Measurements from ENCODE around the gene PYY.
"Not testable (repeated sequence)": the region's sequence is repeated elsewhere in the genome, so short reads cannot be mapped to it uniquely, and the experiment has no call there.

The PYY gene

GRCh38 chr17:43928609-43929008, 25.1 kb downstream of the PYY start:
- DNase-seq (ENCODE audit: low read depth): no peak
- no peak overlapping the region for H3K4me3 ChIP-seq (ENCODE audit: control insufficient read depth, low read depth, low read length)
- TF ChIP-seq, protein P1, sequence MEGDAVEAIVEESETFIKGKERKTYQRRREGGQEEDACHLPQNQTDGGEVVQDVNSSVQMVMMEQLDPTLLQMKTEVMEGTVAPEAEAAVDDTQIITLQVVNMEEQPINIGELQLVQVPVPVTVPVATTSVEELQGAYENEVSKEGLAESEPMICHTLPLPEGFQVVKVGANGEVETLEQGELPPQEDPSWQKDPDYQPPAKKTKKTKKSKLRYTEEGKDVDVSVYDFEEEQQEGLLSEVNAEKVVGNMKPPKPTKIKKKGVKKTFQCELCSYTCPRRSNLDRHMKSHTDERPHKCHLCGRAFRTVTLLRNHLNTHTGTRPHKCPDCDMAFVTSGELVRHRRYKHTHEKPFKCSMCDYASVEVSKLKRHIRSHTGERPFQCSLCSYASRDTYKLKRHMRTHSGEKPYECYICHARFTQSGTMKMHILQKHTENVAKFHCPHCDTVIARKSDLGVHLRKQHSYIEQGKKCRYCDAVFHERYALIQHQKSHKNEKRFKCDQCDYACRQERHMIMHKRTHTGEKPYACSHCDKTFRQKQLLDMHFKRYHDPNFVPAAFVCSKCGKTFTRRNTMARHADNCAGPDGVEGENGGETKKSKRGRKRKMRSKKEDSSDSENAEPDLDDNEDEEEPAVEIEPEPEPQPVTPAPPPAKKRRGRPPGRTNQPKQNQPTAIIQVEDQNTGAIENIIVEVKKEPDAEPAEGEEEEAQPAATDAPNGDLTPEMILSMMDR (IDR thresholded peaks at IDR 0.05; ENCODE audit: control insufficient read depth, insufficient read depth, low read depth, low read length, missing control alignments): no peak

DNA sequence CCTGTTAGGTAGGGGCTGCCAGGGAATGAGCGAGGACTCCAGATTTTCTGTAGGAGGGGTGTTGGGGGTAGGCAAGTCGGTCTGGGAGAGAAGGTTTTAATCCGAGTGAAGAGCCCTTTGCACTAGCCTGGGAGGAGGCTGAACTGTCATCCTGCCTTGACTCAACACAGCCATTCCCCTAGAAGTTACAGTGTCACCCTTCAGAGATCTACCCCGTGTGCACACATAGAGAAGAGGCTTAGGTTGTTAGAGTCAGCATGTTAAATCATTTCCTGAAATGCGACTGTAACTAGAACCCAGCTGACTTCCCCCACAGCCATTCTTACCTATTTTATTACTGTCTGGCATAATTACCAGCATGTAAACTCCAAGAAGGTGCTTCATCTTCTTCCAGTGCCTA, 25.8 kb downstream of the PYY start:
- H3K4me3 ChIP-seq (ENCODE audit: control insufficient read depth, low read depth, low read length); DNase-seq (ENCODE audit: low read depth): not testable (repeated sequence)

DNA sequence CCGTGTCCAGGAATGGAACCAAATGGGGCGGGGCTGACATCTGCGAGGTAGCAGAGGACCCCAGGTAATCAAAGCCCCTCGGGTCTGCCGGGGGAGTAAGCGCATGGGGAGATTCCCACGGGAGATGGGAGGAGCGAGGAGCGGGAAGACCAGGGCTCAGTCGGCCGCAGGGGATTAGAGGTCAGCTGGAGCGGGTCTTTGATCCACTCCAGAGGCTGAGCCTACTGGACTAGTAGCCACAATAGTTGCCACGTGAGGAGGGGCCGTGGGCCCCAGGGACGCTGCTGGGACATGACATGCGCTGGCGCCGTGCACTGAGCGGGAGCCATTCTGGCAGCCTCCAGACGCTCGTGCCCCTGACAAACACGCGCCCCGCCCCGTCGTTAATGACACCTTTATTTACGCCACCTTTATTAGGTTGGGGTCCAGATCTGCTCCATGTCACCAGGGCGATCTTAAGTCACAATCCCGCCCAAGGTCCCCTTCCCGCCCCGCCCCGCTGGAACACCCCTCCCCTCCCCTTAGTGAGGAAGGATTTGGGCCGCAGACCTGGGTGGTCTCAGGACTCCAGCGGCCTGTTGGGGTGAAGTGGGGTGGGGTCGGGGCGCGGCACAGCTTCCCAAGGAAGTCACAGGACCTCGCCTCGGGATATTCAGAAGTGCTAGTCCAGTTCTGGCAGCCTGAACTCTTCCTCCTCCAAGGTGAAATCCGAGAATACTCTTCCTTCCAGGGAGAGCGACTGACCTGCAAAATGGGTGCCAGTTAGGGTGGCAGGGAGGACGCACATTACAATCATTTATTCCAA, 26.5 kb downstream of the PYY start:
- no peak for DNase-seq (ENCODE audit: low read depth)
- TF ChIP-seq, protein P1 (IDR thresholded peaks at IDR 0.05; ENCODE audit: control insufficient read depth, insufficient read depth, low read depth, low read length, missing control alignments): no peak
- no peak overlapping the region for H3K4me3 ChIP-seq (ENCODE audit: control insufficient read depth, low read depth, low read length)

- DNase-seq (ENCODE audit: low read depth): no peak
- H3K4me3 ChIP-seq (ENCODE audit: control insufficient read depth, low read depth, low read length): no peak overlapping the region
- TF ChIP-seq, protein P1 (IDR thresholded peaks at IDR 0.05; ENCODE audit: control insufficient read depth, insufficient read depth, low read depth, low read length, missing control alignments): no peak
Observed at GRCh38 chr17:43924558-43924957, 29.2 kb downstream of the PYY start.

DNA sequence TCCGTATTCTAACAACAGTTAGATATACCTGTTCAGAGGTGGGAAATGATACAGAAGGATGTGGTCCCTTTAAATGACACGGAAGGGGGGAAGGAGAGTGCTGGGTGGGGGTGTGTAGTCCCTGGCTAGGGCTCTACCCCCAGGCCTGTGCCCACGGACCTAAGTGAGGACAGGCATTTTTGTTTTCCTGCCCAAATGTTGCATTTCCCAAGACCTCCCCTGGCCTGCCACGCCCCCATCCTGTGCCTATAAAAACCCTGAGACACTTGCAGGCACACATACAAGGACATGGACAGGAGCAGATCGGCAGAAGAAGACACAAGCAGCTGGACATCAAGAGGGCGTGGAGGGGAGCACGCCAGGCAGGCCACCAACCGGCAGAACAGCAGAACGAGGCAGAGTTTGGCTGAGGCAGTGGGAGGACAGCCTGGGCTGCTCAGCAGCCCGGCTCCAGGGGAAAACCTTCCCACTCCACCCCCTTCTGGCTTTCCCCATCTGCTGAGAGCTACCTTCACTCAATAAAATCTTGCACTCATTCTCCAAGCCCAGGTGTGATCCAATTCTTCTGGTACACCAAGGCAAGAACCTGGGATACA, 33.1 kb downstream of the PYY start:
- no peak for DNase-seq (ENCODE audit: low read depth)
- TF ChIP-seq, protein P1 (IDR thresholded peaks at IDR 0.05; ENCODE audit: control insufficient read depth, insufficient read depth, low read depth, low read length, missing control alignments): no peak
- no peak overlapping the region for H3K4me3 ChIP-seq (ENCODE audit: control insufficient read depth, low read depth, low read length)

DNA sequence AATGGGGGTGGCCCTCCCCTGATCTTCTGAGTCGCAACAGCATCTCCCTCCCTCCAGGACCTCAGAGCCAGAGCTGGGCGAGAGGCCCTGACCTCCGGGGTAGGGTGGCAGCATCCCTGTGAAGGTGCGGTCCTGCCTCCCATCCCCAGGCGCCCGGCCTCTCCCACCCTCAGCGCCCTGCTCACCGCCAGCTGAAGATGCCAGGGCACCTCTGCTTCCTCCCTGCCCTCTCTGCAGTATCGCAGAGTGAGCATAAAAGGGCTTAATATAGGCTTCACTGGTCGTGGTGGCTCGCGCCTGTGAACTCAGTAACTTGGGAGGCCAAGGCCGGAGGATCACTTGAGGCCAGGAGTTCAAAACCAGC, 35.7 kb downstream of the PYY start:
- TF ChIP-seq, protein P1 (IDR thresholded peaks at IDR 0.05; ENCODE audit: control insufficient read depth, insufficient read depth, low read depth, low read length, missing control alignments): no peak
- no peak overlapping the region for H3K4me3 ChIP-seq (ENCODE audit: control insufficient read depth, low read depth, low read length)
- DNase-seq (ENCODE audit: low read depth): no peak

DNA sequence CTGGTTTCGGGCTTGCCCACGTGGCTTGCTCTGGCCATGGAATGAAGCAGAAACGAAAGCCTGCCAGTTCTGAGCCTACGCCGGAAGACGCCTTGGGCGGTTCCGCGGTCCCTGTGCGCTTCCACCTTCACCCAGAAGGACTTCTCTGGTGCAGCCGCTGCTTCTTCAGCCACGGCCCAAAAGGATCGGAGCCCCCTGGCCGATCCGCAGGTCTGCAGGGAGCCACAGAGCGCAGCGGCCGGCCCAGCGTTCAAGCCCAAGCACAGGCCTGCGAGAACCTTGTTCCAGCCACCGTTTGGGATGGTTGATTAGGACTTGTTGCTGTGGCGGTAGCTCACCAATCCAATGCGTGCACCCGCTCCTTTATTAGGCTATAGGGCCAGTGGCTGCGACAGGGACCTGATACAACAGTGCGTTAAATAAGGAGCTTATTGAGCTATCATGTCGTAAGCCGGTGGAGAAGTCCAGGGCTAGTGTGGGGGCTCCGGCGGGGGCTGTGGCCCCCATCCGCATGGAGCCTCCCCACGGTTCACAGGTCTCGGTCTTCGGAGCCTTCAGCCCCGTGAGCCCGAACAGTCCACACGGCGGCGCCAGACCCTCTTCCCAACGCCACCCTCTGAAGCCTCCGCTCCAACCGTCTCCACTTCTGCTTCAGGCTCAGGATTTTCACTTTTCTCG, 36.3 kb downstream of the PYY start:
- no peak overlapping the region for H3K4me3 ChIP-seq (ENCODE audit: control insufficient read depth, low read depth, low read length)
- TF ChIP-seq, protein P1 (IDR thresholded peaks at IDR 0.05; ENCODE audit: control insufficient read depth, insufficient read depth, low read depth, low read length, missing control alignments): peak; percentile 56
- DNase-seq (ENCODE audit: low read depth): no peak

Measured in AG09309 (cell line).